Activated CD8-positive, alpha-beta T cell treated with anti-CD3 and anti-CD28 coated beads, Interleukin-2, amount 10 ng/mL, durations not matched to agents 7 days and 5 days (primary cell): Measurements from ENCODE around the gene IFNB1. TPM values are rescaled to one million over a fixed set of nuclear protein-coding genes. Genes with fewer than 3 reads are reported as not detected.
A peak's percentile ranks its signal among the peaks of the same experiment; 100 is the strongest.

ENCODE experiments used
- ATAC-seq: fragments of 150-1000 bp; cut with Tn5 transposase; one replicate; pipeline ENCODE4 v1.10.0; 2021; ENCODE audit warnings: moderate library complexity
- CTCF ChIA-PET: fragments of 350-600 bp; sonication (Branson Sonifier 250); formaldehyde crosslinking; loops from one replicate; lab custom pipeline; 2021; ENCODE audit warnings: antibody characterized with exemption; lab: Charles Lee
- POLR2A ChIA-PET: fragments of 350-600 bp; sonication (Branson Sonifier 250); formaldehyde crosslinking; loops from one replicate; lab custom pipeline; 2021; ENCODE audit warnings: antibody characterized with exemption; lab: Charles Lee
- DNase-seq: peaks from one replicate; pipeline ENCODE4 v3.0.0-alpha.2; 2020
- H3K27ac Mint-ChIP-seq: one replicate; pipeline ENCODE4 v1.8.0; 2021; ENCODE audit warnings: mild to moderate bottlenecking, mixed read lengths
- H3K27me3 Mint-ChIP-seq: one replicate; pipeline ENCODE4 v1.8.0; 2021; ENCODE audit warnings: low read depth, mixed read lengths
- H3K36me3 Mint-ChIP-seq: one replicate; pipeline ENCODE4 v1.8.0; 2021; ENCODE audit warnings: low read depth, mixed read lengths
- H3K4me1 Mint-ChIP-seq: one replicate; pipeline ENCODE4 v1.8.0; 2021; ENCODE audit warnings: low read depth, mixed read lengths
- H3K4me3 Mint-ChIP-seq: one replicate; pipeline ENCODE4 v1.8.0; 2021; ENCODE audit warnings: mild to moderate bottlenecking, mixed read lengths
- H3K9me3 Mint-ChIP-seq: one replicate; pipeline ENCODE4 v1.8.0; 2022; ENCODE audit warnings: mixed read lengths; ENCODE audit not compliant: insufficient read depth
- total RNA-seq, 2 experiments: library from RNA; stranded (reverse); gene quantifications; one replicate each; pipeline ENCODE4 v1.2.3, GENCODE V29; 2021

The IFNB1 gene
- total RNA-seq, 2 experiments from 2014 or later: not detected

DNA sequence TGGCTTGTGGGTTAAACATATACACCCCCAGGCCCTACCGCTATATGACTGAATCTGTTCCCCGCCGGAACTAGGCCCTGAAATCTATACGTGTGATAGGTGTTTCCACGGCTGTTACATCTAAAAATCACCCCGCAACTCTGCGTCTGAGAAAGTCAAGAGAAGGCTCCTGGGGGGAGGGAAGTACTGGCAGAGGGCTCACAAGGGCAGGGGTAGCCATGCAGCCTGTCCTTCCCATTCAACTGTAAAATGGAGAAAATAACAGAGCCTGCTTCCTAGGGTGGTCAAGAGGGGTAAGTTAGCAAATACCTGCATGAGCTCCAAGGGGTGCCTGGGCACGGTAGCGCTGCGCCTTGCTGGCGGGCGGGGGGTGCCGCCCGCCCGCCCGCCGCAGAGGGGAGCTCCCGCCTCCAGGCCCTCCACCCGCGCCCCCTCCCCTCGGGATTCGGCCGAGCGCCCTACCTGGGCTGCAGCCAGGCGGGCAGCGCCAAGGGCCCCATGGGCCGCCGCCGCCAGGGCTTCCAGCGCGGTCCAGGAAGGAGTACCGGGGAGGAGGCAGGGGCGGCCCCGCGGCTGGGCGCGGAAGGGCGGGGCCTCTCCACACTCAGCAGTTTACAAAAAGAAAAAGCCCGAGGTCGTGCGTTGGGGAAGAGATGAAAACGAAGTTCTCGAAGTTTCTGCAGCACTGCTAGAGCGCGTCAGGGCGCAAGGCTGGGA lies 46.5 kb downstream of the IFNB1 start, which contains the start of gene HACD4:
Gene HACD4, minus strand, starts transcription at position 550 of the 717 bp plus-strand sequence. Its CDS starts 50 bp downstream, at position 500.
- Mint-ChIP-seq H3K4me1 (peaks cover 22% of the 10 kb centered on the region), H3K4me3 (peak within 1 kb of the TSS; percentile 70), H3K36me3 (peaks cover 29% of the 10 kb centered on the region), H3K27me3 (no peaks in the 10 kb centered on the region), H3K9me3 (no peaks in the 10 kb centered on the region), H3K27ac (peak within 1 kb of the TSS; percentile 82)
- DNase-seq (peak; percentile 80), ATAC-seq (peak; percentile 93)
- CTCF ChIA-PET: interaction anchor here (1.0 to 2.2 kb wide), 10 partner anchors 9 to 407 kb away, joined by 3 to 10 read pairs (median 4); partner anchors contain the start of gene IFNB1
- POLR2A ChIA-PET: interaction anchor here (0.6 to 2.1 kb wide), 12 partner anchors 8 to 409 kb away, joined by 3 to 9 read pairs (median 4); partner anchors contain the start of gene MLLT3

DNA sequence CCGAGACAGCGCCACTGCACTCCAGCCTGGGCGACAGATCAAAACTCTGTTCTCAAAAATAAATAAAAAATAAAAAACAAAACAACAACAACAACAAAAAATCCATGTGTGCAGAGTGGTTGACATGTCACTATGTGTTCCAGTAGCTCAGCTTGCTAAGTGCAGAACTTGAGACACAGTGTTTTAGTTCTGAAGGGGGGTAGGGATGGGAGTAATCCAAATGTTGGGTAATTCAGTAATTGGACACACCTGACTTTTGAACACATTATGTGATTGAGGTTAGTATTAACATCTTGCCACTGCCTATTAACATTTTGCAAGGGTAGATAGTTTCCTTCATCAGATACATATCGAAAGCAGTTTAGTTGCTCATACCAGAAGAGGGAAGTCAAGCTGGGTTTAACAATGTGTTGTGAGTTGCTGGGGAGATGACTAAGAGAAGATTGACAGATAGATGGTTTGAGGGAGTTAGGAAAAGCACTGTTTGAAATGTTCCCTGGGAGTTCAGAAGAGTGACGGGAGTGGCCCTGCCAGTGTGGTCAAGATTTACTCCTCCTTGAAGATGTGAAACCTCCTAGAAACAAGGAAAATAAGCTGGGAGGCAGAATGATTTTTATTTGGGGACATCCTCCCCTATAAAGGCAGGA lies 47.2 kb downstream of the IFNB1 start:
- ChIA-PET POLR2A (interaction anchor here (0.6 to 2.1 kb wide), 12 partner anchors 9 to 408 kb away, joined by 3 to 9 read pairs (median 4); partner anchors contain the start of genes FOCAD and MLLT3), CTCF (interaction anchor here (1.0 to 2.2 kb wide), 10 partner anchors 9 to 406 kb away, joined by 3 to 10 read pairs (median 4); partner anchors contain the start of gene IFNB1)
- H3K27ac Mint-ChIP-seq: no peak overlapping the region
- peak; percentile 53 for ATAC-seq
- DNase-seq: peak; percentile 38
- H3K4me3 Mint-ChIP-seq: no peak overlapping the region
- peaks cover 24% of the 10 kb centered on the region for H3K4me1 Mint-ChIP-seq
- H3K36me3 Mint-ChIP-seq: peaks cover 36% of the 10 kb centered on the region
- no peaks in the 10 kb centered on the region for H3K27me3 Mint-ChIP-seq
- no peaks in the 10 kb centered on the region for H3K9me3 Mint-ChIP-seq

DNA sequence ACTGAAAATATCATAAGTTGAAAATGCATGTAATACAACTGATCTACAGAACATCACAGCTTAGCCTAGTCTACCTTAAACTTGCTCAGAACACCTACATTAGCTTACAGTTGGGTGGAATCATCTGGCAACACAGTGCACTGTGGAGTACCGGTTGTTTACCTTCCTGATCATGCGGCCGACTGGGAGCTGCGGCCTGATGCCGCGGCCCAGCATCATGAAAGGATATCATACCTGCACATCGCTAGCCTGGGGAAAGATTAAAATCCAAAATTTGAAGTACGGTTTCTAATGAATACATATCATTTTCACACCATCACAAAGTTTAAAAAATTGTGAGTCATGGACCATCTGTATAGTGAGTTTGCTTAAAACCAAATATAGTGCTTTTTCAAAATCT lies 48.1 kb downstream of the IFNB1 start:
- H3K27me3 Mint-ChIP-seq: no peaks in the 10 kb centered on the region
- H3K36me3 Mint-ChIP-seq: peaks cover 39% of the 10 kb centered on the region
- no peak overlapping the region for H3K4me3 Mint-ChIP-seq
- ChIA-PET POLR2A (interaction anchor here (1.2 kb wide), 1 partner anchor 346 kb away, joined by 3 read pairs; the partner anchor contains the start of gene FOCAD), CTCF (interaction anchor here (1.0 to 2.2 kb wide), 4 partner anchors 49 to 405 kb away, joined by 3 to 10 read pairs (median 6); partner anchors contain the start of gene IFNB1)
- peaks cover 24% of the 10 kb centered on the region for H3K4me1 Mint-ChIP-seq
- H3K27ac Mint-ChIP-seq: no peak overlapping the region
- ATAC-seq: no peak
- no peak for DNase-seq
- H3K9me3 Mint-ChIP-seq: no peaks in the 10 kb centered on the region

DNA sequence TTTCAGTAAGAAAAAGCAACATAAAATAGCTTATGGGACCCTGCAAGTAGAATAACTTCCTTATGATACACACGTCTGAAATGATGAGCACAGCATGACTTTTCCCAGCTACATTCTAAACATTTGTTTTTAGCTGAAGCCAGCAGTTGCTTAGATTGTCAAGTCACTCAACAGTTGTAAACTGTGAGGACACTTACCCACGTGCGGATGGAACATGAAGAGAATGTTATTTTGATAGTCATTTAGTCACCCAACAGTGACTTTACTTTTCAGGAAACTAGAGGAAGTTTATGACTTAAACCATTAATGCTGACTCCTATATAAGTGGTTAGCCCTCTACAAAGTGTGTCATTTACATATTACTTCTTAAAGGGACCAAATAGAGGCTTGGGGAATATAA lies 49.3 kb downstream of the IFNB1 start:
- Mint-ChIP-seq H3K36me3 (peaks cover 45% of the 10 kb centered on the region), H3K27me3 (no peaks in the 10 kb centered on the region), H3K27ac (no peak overlapping the region), H3K9me3 (no peaks in the 10 kb centered on the region), H3K4me3 (no peak overlapping the region), H3K4me1 (peaks cover 31% of the 10 kb centered on the region)
- no peak for ATAC-seq
- CTCF ChIA-PET: interaction anchor here (0.7 to 1.5 kb wide), 3 partner anchors 9 to 51 kb away, joined by 3 to 5 read pairs (median 4); no protein-coding TSS in a partner anchor
- POLR2A ChIA-PET: no interaction called here
- DNase-seq: no peak

DNA sequence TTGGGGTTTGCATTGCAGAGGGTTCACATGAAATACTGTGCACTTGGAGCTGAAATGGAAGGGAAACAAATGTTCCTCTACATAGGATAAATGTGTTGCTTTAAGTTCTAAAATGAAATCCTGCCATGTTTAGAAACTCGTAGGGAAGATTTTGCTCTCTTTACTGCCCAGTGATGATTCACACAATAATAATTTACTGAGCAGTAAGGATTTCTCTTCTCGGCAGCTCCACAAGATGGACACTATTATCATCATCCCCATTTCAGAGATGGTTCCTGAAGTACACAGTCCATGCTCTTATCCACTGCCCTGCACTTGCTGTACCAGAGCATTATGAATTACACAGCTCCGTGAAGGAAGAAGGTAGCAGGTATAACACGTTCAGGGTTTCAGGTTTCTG lies 50.4 kb downstream of the IFNB1 start:
- ChIA-PET CTCF (interaction anchor here (1.1 to 1.5 kb wide), 2 partner anchors 52 to 86 kb away, joined by 5 read pairs; no protein-coding TSS in a partner anchor), POLR2A (no interaction called here)
- Mint-ChIP-seq H3K9me3 (no peaks in the 10 kb centered on the region), H3K4me1 (peaks cover 27% of the 10 kb centered on the region), H3K27ac (no peak overlapping the region), H3K36me3 (peaks cover 45% of the 10 kb centered on the region), H3K4me3 (no peak overlapping the region), H3K27me3 (no peaks in the 10 kb centered on the region)
- DNase-seq (no peak), ATAC-seq (no peak)

Other genes with a start within 250 kb of the IFNB1 start
- 10 to 100 TPM; 13.3 to 13.9 TPM for gene HACD4, start 46.3 kb downstream of the IFNB1 start, total RNA-seq
- not detected for gene IFNW1, start 63.9 kb upstream of the IFNB1 start, total RNA-seq
- gene IFNA21, start 88.7 kb upstream of the IFNB1 start, total RNA-seq: not detected
- gene IFNA4, start 109.6 kb upstream of the IFNB1 start, total RNA-seq: not detected
- not detected for gene IFNA7, start 124.3 kb upstream of the IFNB1 start, total RNA-seq
- not detected for gene IFNA10, start 129.2 kb upstream of the IFNB1 start, total RNA-seq
- not detected for gene IFNA16, start 139.4 kb upstream of the IFNB1 start, total RNA-seq
- not detected for gene IFNA17, start 150.3 kb upstream of the IFNB1 start, total RNA-seq
- not detected for gene IFNA14, start 162.1 kb upstream of the IFNB1 start, total RNA-seq
- gene IFNA5, start 227.4 kb upstream of the IFNB1 start, total RNA-seq: not detected